ENCODE results near the gene GRHPR. TPM values are rescaled to one million over a fixed set of nuclear protein-coding genes. Genes with fewer than 3 reads are reported as not detected.

The GRHPR gene
- 114 and 179 TPM in 2 replicates for total RNA-seq

GRCh38 chr9:37422289-37423104, at the start of gene GRHPR:
Gene GRHPR, plus strand, starts transcription at chr9:37422696. Its CDS starts 55 bp downstream, at chr9:37422751.

GRCh38 chr9:37465249-37466036, 42.9 kb downstream of the GRHPR start, which contains the start of gene ZBTB5:
Gene ZBTB5, minus strand, starts transcription at chr9:37465450. Its CDS starts 22,899 bp downstream, at chr9:37442551.

GRCh38 chr9:37485389-37486255, 63.1 kb downstream of the GRHPR start, which contains the start of gene POLR1E:
Gene POLR1E, plus strand, starts transcription at chr9:37485948. Its CDS starts 100 bp downstream, at chr9:37486048.

Other genes with a start within 250 kb of the GRHPR start
- 7.2 and 7.7 TPM in 2 replicates for gene ZBTB5, start 42.8 kb downstream of the GRHPR start, total RNA-seq
- gene POLR1E, start 63.3 kb downstream of the GRHPR start, total RNA-seq, result 28.2 and 47.6 TPM in 2 replicates
- gene FBXO10, start 153.7 kb downstream of the GRHPR start, total RNA-seq, result 10.1 and 17.6 TPM in 2 replicates
- 122 and 141 TPM in 2 replicates for gene TOMM5, start 169.9 kb downstream of the GRHPR start, total RNA-seq
- not detected in 2 replicates for gene FRMPD1, start 228.3 kb downstream of the GRHPR start, total RNA-seq